ENCODE results near the gene NUP210.

The NUP210 gene

GRCh38 chr3:13322324-13322723 is 97.8 kb downstream of the NUP210 start:
- Histone ChIP-seq H2AFZ (ENCODE audit: low read depth) (no peak overlapping the region), H3K4me3 (IDR thresholded peaks at IDR 0.05; ENCODE audit: insufficient read depth, low read depth, low read length) (no peak overlapping the region), H3K9ac (no peak overlapping the region), H3K36me3 (ENCODE audit: insufficient read depth) (no peaks in the 10 kb centered on the region; the same call in 1 of the 2 replicates), H3K27ac (no peak overlapping the region), H4K20me1 (ENCODE audit: insufficient read depth) (no peaks in the 10 kb centered on the region), H3K79me2 (ENCODE audit: insufficient read depth, low read depth) (no peaks in the 10 kb centered on the region), H3K4me1 (ENCODE audit: low read depth, poor library complexity, severe bottlenecking) (no peaks in the 10 kb centered on the region), H3K27me3 (ENCODE audit: insufficient read depth, low read depth) (no peaks in the 10 kb centered on the region), H3K4me2 (no peak overlapping the region)
- no peak for TF ChIP-seq CTCF (conservative IDR thresholded peaks at IDR 0.05; ENCODE audit: low read depth, low read length)

GRCh38 chr3:13319564-13320220 is 100.4 kb downstream of the NUP210 start:
- no peaks in the 10 kb centered on the region for H3K27me3 ChIP-seq (ENCODE audit: insufficient read depth, low read depth)
- H3K36me3 ChIP-seq (ENCODE audit: insufficient read depth), result no peaks in the 10 kb centered on the region; the same call in 1 of the 2 replicates
- H4K20me1 ChIP-seq (ENCODE audit: insufficient read depth), result no peaks in the 10 kb centered on the region
- H3K27ac ChIP-seq, result no peak overlapping the region
- no peak for TF ChIP-seq CTCF (conservative IDR thresholded peaks at IDR 0.05; ENCODE audit: low read depth, low read length)
- no peaks in the 10 kb centered on the region for H3K79me2 ChIP-seq (ENCODE audit: insufficient read depth, low read depth)
- H3K4me2 ChIP-seq, result no peak overlapping the region
- no peak overlapping the region for H2AFZ ChIP-seq (ENCODE audit: low read depth)
- no peaks in the 10 kb centered on the region for H3K4me1 ChIP-seq (ENCODE audit: low read depth, poor library complexity, severe bottlenecking)
- H3K9ac ChIP-seq, result no peak overlapping the region
- H3K4me3 ChIP-seq (IDR thresholded peaks at IDR 0.05; ENCODE audit: insufficient read depth, low read depth, low read length), result no peak overlapping the region

- Histone ChIP-seq H3K9ac (no peak overlapping the region), H3K27me3 (ENCODE audit: insufficient read depth, low read depth) (no peaks in the 10 kb centered on the region), H4K20me1 (ENCODE audit: insufficient read depth) (no peaks in the 10 kb centered on the region), H3K4me2 (no peak overlapping the region), H3K4me3 (IDR thresholded peaks at IDR 0.05; ENCODE audit: insufficient read depth, low read depth, low read length) (no peak overlapping the region), H3K4me1 (ENCODE audit: low read depth, poor library complexity, severe bottlenecking) (no peaks in the 10 kb centered on the region), H2AFZ (ENCODE audit: low read depth) (no peak overlapping the region), H3K27ac (no peak overlapping the region), H3K36me3 (ENCODE audit: insufficient read depth) (no peaks in the 10 kb centered on the region; the same call in 1 of the 2 replicates), H3K79me2 (ENCODE audit: insufficient read depth, low read depth) (no peaks in the 10 kb centered on the region)
- TF ChIP-seq CTCF (conservative IDR thresholded peaks at IDR 0.05; ENCODE audit: low read depth, low read length), result no peak
Measured at GRCh38 chr3:13318626-13319470, 101.3 kb downstream of the NUP210 start.

GRCh38 chr3:13317596-13318320 is 102.4 kb downstream of the NUP210 start:
- Histone ChIP-seq H3K9ac (no peak overlapping the region), H3K36me3 (ENCODE audit: insufficient read depth) (no peaks in the 10 kb centered on the region; the same call in 1 of the 2 replicates), H3K4me2 (no peak overlapping the region), H3K79me2 (ENCODE audit: insufficient read depth, low read depth) (no peaks in the 10 kb centered on the region), H3K4me3 (IDR thresholded peaks at IDR 0.05; ENCODE audit: insufficient read depth, low read depth, low read length) (no peak overlapping the region), H3K27me3 (ENCODE audit: insufficient read depth, low read depth) (no peaks in the 10 kb centered on the region), H3K4me1 (ENCODE audit: low read depth, poor library complexity, severe bottlenecking) (no peaks in the 10 kb centered on the region), H2AFZ (ENCODE audit: low read depth) (no peak overlapping the region), H3K27ac (no peak overlapping the region), H4K20me1 (ENCODE audit: insufficient read depth) (no peaks in the 10 kb centered on the region)
- TF ChIP-seq CTCF (conservative IDR thresholded peaks at IDR 0.05; ENCODE audit: low read depth, low read length), result no peak
